HG03064 (cell line): ENCODE data around the gene CSNK1A1L.

Source experiments
- ATAC-seq: cut with Tn5 transposase; IDR thresholded peaks from one replicate; pipeline ENCODE4 v1.9.1; 2021; ENCODE audit warnings: low read depth; ENCODE audit not compliant: unreplicated experiment

The CSNK1A1L gene

GRCh38 chr13:37105251-37105714 lies at the start of gene CSNK1A1L:
TSS of gene CSNK1A1L (minus strand) at chr13:37105664. CDS start at chr13:37105256, 408 bp downstream.
- ATAC-seq: no peak

- ATAC-seq: no peak
These were observed 43.9 kb upstream of the CSNK1A1L start for GRCh38 chr13:37149380-37149779.

- no peak for ATAC-seq
These were observed 43.0 kb upstream of the CSNK1A1L start for GRCh38 chr13:37148501-37148900.

GRCh38 chr13:37144661-37145060 lies 39.2 kb upstream of the CSNK1A1L start:
- ATAC-seq: no peak

GRCh38 chr13:37143911-37144310 lies 38.4 kb upstream of the CSNK1A1L start:
- ATAC-seq: no peak

- no peak for ATAC-seq
These were observed 37.4 kb upstream of the CSNK1A1L start for GRCh38 chr13:37142877-37143276.

- no peak for ATAC-seq
These were observed 35.5 kb upstream of the CSNK1A1L start for GRCh38 chr13:37141011-37141410.

GRCh38 chr13:37139356-37139755 lies 33.9 kb upstream of the CSNK1A1L start:
- ATAC-seq: no peak

- no peak for ATAC-seq
These were observed 33.5 kb upstream of the CSNK1A1L start for GRCh38 chr13:37138926-37139325.

GRCh38 chr13:37138169-37138568 lies 32.7 kb upstream of the CSNK1A1L start:
- no peak for ATAC-seq

GRCh38 chr13:37136633-37137032 lies 31.2 kb upstream of the CSNK1A1L start:
- no peak for ATAC-seq

GRCh38 chr13:37136187-37136586 lies 30.7 kb upstream of the CSNK1A1L start:
- no peak for ATAC-seq

GRCh38 chr13:37134411-37135041 lies 29.1 kb upstream of the CSNK1A1L start:
- ATAC-seq: no peak

- no peak for ATAC-seq
These were observed 26.7 kb upstream of the CSNK1A1L start for GRCh38 chr13:37132211-37132610.

GRCh38 chr13:37131092-37131491 lies 25.6 kb upstream of the CSNK1A1L start:
- ATAC-seq: no peak

- no peak for ATAC-seq
These were observed 24.4 kb upstream of the CSNK1A1L start for GRCh38 chr13:37129866-37130265.

- ATAC-seq: no peak
These were observed 22.3 kb upstream of the CSNK1A1L start for GRCh38 chr13:37127691-37128241.

GRCh38 chr13:37123337-37123736 lies 17.9 kb upstream of the CSNK1A1L start:
- no peak for ATAC-seq

GRCh38 chr13:37118016-37118415 lies 12.6 kb upstream of the CSNK1A1L start:
- no peak for ATAC-seq

GRCh38 chr13:37114250-37114649 lies 8.8 kb upstream of the CSNK1A1L start:
- no peak for ATAC-seq

GRCh38 chr13:37113534-37113933 lies 8.1 kb upstream of the CSNK1A1L start:
- no peak for ATAC-seq

- ATAC-seq: no peak
These were observed 3.7 kb upstream of the CSNK1A1L start for GRCh38 chr13:37109051-37109678.
